Panc1 (cell line): Measurements from ENCODE around the gene RILPL1.

ENCODE experiments used
- CTCF ChIP-seq: fragments of 450-650 bp; IDR thresholded peaks from 2 replicates; pipeline ENCODE4 v1.5.1; 2017; ENCODE audit warnings: mild to moderate bottlenecking
- POLR2AphosphoS5 ChIP-seq: IDR thresholded peaks from 2 replicates; pipeline ENCODE4 v1.6.1; 2012; ENCODE audit warnings: mild to moderate bottlenecking, low read depth, low read length, moderate library complexity
- REST ChIP-seq, 2 experiments: IDR thresholded peaks; 2 replicates each; pipeline ENCODE4 v1.6.1; 2011 to 2012; ENCODE audit warnings: low read depth in 2 of 2, control low read depth in 1 of 2, low read length in 1 of 2, mild to moderate bottlenecking in 1 of 2, moderate library complexity in 1 of 2; ENCODE audit not compliant: insufficient read depth in 1 of 2
- TCF7L2 ChIP-seq: IDR thresholded peaks from 2 replicates; pipeline ENCODE4 v1.6.1; 2011; ENCODE audit warnings: mild to moderate bottlenecking, low read depth, low read length, inconsistent platforms

GRCh38 chr12:123532019-123532418 lies 1.5 kb downstream of the RILPL1 start:
- TF ChIP-seq CTCF (no peak), REST (IDR thresholded peaks at IDR 0.05; ENCODE audit: insufficient read depth in 1 of 2, low read depth in 2 of 2, low read length in 1 of 2) (no peak), TCF7L2 (no peak), POLR2AphosphoS5 (no peak)
